GM10248 (cell line): ENCODE results near the gene OR2T10.

Experiments used
- CTCF ChIA-PET: fragments of 300-600 bp; sonication (Branson Sonifier 250); formaldehyde crosslinking; extraction: SDS; loops from one replicate; lab custom pipeline; 2021; ENCODE audit warnings: antibody characterized with exemption; lab: Yijun Ruan, JAX
- POLR2A ChIA-PET: fragments of 350-650 bp; sonication (Branson Sonifier 250); formaldehyde crosslinking; extraction: SDS; loops from one replicate; lab custom pipeline; 2020; ENCODE audit warnings: antibody characterized with exemption; lab: Yijun Ruan, JAX
- DNase-seq: peaks from one replicate; pipeline ENCODE4 v3.0.0; 2012; ENCODE audit errors: extremely low spot score
- CTCF ChIP-seq: IDR thresholded peaks from 2 replicates; pipeline ENCODE4 v1.5.1; 2012; ENCODE audit warnings: mild to moderate bottlenecking, low read depth; ENCODE audit errors: extremely low read depth, missing control alignments, control extremely low read depth

The OR2T10 gene

GRCh38 chr1:248618119-248618518 lies 20.6 kb upstream of the OR2T10 start:
- ChIA-PET POLR2A (no interaction called here), CTCF (interaction anchor here (1.1 to 15.4 kb wide), 5 partner anchors 9 to 208 kb away, joined by 3 to 242 read pairs (median 3); partner anchors contain the start of gene SH3BP5L)

GRCh38 chr1:248613742-248614141 lies 16.2 kb upstream of the OR2T10 start:
- CTCF ChIA-PET, result interaction anchor here (1.5 to 15.4 kb wide), 5 partner anchors 9 to 195 kb away, joined by 3 to 242 read pairs (median 5); no protein-coding TSS in a partner anchor
- no peak for TF ChIP-seq CTCF
- no peak for DNase-seq
- POLR2A ChIA-PET, result no interaction called here

More at GRCh38 chr1:248618119-248618518, 20.6 kb upstream of the OR2T10 start:
- no peak for DNase-seq
- TF ChIP-seq CTCF, result no peak

DNA sequence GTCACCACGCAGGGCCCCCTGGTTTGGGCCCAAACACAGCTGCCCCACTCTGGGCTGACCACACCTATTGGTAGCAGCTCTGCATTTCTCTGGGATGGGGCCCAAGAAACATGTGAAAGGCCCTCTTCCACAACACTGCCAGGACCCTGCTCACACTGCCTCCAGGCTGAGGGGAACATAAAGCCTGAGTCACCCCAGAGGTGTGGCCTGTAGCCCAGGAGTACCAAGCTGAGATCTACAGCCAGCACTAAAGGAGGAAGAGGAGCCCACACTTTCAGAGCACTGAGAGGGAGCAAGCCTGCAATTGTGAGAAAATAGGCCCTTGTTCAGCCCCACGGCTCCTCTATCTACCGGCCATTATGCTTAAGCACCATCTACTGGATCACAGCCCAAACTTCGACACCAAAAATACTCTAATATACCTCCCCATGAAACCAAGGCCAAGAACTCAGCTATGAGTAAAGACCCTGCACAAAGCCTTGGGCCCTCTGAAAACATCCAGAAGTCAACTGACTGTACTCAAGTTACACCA lies 14.4 kb upstream of the OR2T10 start:
- CTCF ChIA-PET, result interaction anchor here (3.6 to 15.4 kb wide), 2 partner anchors 11 to 197 kb away, joined by 27 to 242 read pairs; no protein-coding TSS in a partner anchor
- TF ChIP-seq CTCF, result no peak
- POLR2A ChIA-PET, result no interaction called here
- no peak for DNase-seq

DNA sequence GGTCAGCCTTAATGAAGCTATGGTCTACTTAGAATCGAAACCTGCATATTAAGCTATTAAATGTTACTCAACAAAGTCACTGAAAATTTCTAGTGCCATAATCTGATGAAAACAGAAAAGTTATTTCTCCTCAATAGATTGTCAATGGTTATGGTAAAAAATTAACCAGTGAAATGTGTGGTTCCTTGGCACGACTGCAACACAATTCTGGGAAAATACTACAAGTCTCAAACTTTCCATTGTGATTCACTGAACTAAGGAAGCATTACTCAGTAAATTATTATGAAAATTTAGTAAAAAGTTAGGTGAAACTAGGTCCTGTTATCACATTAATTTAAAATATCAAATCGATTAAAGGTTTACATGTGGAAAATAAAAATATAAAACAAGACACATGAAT lies 12.8 kb upstream of the OR2T10 start:
- DNase-seq, result no peak
- TF ChIP-seq CTCF, result no peak
- ChIA-PET POLR2A (no interaction called here), CTCF (interaction anchor here (1.1 to 1.8 kb wide), 2 partner anchors 9 to 13 kb away, joined by 3 to 7 read pairs; no protein-coding TSS in a partner anchor)

GRCh38 chr1:248599396-248599795 lies 1.9 kb upstream of the OR2T10 start:
- ChIA-PET CTCF (no interaction called here), POLR2A (no interaction called here)
- no peak for DNase-seq
- TF ChIP-seq CTCF, result no peak

DNA sequence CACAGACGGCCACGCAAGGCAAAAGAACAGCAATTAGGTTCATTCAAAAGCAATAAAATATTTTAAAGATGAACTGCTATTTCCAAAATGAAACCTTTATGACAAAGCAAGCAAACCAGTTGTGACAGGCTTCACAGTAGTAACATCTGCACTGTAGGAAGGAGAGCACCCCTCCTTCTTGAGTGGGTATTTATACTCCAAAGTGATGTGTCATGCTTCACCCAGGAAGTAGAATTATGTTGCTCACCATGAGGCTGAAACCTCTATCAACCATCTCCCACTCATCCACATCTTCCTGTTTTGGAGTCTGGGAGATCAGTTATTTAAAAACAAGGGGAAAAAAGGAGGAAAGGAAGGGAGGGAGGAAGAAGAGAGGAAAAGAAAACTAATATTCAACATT lies 885 bp downstream of the OR2T10 start:
- TF ChIP-seq CTCF, result no peak
- no peak for DNase-seq
- ChIA-PET CTCF (no interaction called here), POLR2A (no interaction called here)

GRCh38 chr1:248593226-248593625 lies 4.3 kb downstream of the OR2T10 start:
- no peak for DNase-seq
- ChIA-PET CTCF (no interaction called here), POLR2A (no interaction called here)
- no peak for TF ChIP-seq CTCF
